GM21381 (cell line): Measurements from ENCODE around the gene PCGF2.
"Not testable (repeated sequence)": the region's sequence is repeated elsewhere in the genome, so short reads cannot be mapped to it uniquely, and the experiment has no call there.

Source experiments
- ATAC-seq: cut with Tn5 transposase; IDR thresholded peaks from one replicate; pipeline ENCODE4 v1.9.1; 2021; ENCODE audit warnings: mild to moderate bottlenecking, moderate library complexity; ENCODE audit not compliant: unreplicated experiment

PCGF2 gene

GRCh38 chr17:38748149-38748891, at the start of gene PCGF2:
TSS of gene PCGF2 (minus strand) at chr17:38748336. CDS start at chr17:38740402, 7,934 bp downstream.
- ATAC-seq: no peak

DNA sequence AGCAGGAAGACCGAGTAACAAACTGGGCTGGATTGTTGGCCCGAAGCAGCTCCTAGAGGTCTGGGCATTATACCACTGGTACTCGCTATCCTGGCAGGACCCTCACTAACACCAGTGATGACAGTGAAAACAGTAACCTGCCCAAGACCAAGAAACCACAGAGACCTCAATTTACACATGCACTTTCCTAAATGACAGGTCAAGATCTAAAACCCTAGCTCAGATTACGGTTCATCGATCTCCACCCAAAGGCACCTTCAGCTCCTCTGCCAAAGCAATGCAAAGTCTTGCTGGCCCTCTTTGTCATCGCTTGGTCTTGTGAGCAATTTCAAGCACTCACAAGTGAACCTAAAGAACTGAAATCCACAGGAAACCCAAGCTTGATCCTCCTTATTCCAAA, 49.7 kb upstream of the PCGF2 start:
- no peak for ATAC-seq

DNA sequence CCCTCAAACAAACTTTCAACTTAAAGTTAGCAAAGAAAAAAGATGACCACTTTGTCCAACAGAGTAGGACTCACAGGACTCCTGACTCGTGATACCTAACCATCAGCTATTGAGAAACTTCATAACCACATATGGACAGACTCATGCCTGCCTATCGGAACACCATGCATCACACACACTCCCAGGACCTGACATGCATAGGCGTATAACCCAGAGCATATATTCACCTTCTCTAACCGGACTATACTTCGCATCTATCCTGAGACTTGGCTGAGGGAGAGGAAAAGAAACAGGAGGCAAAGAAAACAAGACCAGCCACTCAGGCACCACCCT, 49.0 kb upstream of the PCGF2 start:
- no peak for ATAC-seq

DNA sequence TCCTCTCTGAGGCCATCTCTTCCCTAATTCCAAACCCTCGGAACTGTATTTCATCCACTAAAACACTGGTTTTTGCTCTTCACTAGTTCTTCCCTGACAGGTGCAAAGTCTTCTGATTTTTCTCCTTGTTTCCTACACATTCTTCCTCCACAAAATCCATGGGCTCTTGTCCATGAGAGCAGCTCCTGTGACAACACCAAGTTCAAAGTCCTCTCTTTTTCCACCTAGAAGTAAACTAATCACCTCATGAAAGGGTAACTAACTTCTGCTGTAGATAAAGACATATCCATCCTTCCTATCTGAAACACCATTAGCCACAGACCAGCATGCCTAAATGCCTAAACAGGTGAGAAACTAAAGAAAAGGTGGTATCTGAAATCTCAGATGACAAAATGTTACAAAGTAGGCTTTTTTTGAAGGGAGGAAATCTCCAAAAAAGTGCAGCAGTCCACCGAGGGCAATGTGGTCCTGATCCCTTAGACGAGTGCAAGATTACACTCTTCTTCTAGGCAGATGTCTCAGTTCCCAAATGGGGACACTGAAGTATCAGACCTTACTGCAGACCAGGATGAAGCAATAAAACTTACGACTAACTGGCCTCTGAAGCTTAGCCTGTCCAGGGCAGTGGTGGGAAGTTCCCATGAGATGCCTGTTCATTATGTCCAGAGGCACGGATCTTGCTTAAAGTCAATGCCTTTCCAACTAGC, 48.5 kb upstream of the PCGF2 start:
- ATAC-seq: no peak

- no peak for ATAC-seq
These were observed 46.1 kb upstream of the PCGF2 start for GRCh38 chr17:38794221-38794620.

DNA sequence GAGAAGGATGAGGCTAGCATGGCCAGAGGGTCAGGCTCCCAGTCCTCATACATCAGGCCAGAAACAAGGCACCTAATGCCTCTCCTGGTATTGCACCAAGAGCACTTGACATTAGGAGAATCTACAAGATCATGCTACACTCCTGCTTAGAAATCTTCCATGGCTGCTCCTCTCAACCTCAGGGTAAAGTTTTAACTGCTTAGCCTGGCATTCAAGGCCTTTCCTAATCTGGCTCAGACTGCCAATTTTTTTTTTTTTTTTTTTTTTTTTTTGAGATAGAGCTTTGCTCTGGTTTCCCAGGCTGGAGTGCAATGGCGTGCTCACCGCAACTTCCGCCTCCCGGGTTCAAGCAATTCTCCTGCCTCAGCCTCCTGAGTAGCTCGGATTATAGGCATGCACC, 43.0 kb upstream of the PCGF2 start:
- ATAC-seq: no peak

- not testable (repeated sequence) for ATAC-seq
These were observed 42.1 kb upstream of the PCGF2 start for GRCh38 chr17:38790148-38790707.

DNA sequence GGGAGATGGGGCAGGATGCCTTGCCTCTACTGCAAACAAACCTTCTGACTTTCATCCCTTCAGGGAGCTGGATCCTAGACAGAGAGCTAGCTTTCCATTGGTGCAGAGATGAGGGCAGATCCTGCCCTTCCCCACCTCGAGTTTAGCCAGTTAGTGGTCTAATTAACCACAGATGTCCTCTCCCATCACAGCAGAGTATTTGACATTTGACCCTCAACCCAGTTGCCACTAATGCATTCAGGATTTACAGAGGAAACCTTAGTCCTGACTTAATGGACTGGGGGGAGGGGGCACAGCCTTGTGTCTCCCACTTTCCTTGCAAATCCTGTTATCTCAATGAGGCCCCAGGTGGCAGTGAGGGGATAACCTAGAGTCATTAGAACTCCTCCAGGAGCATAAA, 41.0 kb upstream of the PCGF2 start:
- no peak for ATAC-seq

DNA sequence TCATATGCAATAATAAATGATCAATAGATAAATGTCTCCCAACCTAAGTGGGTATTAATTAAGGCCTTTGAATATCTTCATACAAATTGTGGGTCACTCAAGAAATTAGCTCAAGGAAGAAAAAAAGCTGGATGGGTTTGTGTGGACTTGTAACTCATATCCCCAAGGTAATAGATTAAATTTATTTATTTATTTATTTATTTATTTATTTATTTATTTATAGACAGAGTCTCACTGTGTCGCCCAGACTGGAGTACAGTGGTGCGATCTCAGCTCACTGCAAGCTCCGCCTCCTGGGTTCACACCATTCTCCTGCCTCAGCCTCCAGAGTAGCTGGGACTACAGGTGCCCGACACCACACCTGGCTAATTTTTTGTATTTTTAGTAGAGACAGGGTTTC, 39.9 kb upstream of the PCGF2 start:
- ATAC-seq: not testable (repeated sequence)

GRCh38 chr17:38786372-38786771, 38.2 kb upstream of the PCGF2 start:
- no peak for ATAC-seq

GRCh38 chr17:38783227-38783626, 35.1 kb upstream of the PCGF2 start:
- ATAC-seq: no peak

DNA sequence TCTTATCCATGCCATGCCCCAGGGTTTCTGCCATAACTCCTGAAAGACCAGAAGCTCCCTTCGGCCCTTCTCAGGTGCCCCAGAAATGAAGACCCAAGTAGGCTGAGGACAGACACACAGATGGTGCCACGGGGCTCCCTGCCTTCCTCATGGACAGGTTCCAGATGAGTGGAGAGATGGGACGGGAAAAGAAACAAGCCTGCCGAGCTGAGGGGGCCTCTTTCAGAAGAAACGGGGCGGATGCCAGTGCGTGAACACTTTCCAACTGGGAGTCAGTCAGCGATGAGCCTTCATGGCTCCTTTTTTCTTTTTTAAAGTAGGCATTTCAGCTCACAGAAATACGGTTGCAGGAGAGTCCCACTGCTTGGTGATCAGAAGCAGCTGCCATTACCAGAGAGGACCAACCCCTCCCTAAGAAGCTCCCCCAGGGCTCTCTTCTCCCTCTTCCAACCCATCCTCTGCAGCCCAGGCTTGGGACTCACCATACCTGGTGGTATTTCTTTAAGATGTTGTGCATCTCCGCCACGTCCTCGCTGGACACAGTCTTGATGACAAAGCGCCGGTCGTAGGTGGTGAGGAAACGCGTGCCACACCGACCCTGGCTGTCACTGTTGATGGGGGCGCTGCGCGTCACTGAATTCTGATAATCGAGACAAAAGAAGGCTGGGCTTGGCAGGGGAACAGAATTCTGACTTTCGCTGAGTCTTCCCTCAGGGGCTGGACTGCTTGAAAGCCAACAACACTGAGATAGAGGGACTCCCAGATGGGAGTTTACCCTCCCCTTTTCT, 32.0 kb upstream of the PCGF2 start:
- ATAC-seq: no peak

- no peak for ATAC-seq
These were observed 29.6 kb upstream of the PCGF2 start for GRCh38 chr17:38777641-38778250.

DNA sequence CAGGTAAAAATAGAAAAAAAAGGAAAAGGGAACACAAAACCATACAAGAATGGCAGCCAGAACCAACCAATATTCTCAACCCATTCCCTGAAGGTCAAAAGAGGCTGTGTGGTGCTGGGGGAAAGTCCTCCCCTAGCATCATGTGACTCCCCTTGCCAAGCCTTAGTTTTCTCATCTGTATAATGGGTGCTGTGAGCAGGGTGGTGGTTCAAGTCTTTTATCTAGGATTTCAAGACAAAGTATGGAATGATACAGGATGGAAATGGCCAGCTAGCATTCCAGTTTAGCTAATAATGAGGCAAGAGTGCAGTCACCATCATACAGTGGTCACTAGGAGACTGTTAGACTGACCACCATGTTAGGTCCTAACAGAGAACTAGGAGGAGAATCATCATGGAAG, 25.1 kb upstream of the PCGF2 start:
- no peak for ATAC-seq

DNA sequence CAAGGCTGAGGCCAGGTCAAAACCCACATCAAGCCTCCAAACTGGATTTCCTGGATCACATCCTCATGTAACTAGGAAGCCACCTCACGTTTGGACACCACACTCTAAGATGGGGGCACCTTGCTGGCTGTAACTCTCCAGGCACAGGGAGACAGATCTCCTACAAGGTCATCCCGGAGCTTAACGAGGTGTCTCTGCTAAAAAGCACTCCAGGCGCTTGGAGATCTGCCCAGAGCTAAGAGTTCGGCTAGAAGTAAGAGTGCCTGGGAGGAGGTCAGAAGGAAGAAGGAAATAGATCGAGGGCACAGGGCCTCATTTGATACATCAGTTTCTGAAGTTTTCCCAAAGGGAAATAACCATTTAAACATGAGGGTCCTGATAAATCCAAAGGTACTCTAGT, 20.3 kb upstream of the PCGF2 start:
- no peak for ATAC-seq

DNA sequence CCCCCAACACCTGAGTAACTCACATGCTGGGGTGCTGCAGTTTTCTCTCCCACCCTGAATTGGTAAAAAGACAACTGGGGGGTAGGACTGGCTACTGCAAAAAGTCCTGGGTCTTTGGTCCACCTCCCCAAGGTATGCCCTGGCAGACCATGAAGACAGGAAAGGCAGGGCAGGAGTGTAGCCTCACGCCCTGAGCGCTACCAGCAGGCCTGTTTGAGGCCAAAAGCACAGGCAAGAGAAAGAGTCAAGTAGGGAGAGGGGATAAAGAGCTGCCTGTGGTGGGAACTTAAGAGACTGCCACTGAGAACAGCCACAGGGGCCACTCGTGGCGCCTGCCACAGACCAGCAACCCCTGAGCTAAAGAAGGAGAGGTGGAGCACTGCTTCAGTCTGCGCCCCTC, 18.2 kb upstream of the PCGF2 start:
- no peak for ATAC-seq

- ATAC-seq: no peak
These were observed 14.1 kb upstream of the PCGF2 start for GRCh38 chr17:38762231-38762630.

DNA sequence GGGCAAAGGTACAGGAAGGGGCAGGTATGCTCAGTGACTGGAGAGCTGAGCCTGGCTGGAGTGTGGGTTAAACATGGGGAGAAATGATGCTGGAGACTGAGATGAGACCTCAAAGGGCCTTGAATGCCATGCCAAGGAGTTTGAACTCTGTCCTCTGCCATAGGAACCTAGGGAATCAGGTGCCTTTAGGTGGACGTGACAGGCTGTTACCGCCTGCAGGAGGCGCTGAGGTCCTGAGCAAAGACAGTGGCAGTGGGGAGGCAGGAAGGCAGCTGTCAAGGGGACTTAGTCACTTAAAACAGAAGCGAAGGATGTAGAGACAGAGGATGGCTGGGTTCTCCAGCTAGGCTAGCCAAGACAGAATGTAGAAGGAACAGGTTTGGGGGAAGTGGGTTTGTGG, 13.5 kb upstream of the PCGF2 start:
- no peak for ATAC-seq

DNA sequence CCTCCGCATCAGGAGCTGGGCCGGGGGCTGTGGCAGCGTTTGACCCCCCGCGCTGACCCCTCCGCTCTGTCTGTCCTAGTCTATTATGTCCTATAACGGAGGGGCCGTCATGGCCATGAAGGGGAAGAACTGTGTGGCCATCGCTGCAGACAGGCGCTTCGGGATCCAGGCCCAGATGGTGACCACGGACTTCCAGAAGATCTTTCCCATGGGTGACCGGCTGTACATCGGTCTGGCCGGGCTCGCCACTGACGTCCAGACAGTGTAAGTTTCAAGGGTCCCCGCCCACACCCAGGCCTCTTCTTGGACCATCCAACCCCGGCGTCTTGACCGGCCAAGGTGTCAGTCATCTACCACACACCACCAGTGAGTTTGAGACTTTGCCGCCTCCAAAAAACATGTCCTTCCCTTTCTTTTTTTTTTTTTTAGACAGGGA, 5.0 kb upstream of the PCGF2 start:
- ATAC-seq: no peak

- peak; percentile 82 for ATAC-seq
These were observed 4.4 kb upstream of the PCGF2 start, which contains the start of gene PSMB3 for GRCh38 chr17:38752308-38753070. TSS of gene PSMB3 (plus strand) at chr17:38752741. CDS start at chr17:38752827, 86 bp downstream.
